SJCRH30 (cell line): Measurements from ENCODE around the gene ATF1. TPM values are rescaled to one million over a fixed set of nuclear protein-coding genes. Genes with fewer than 3 reads are reported as not detected.
"Not testable (repeated sequence)": the region's sequence is repeated elsewhere in the genome, so short reads cannot be mapped to it uniquely, and the experiment has no call there.

Experiments
- DNase-seq, 2 experiments: peaks; one replicate each; pipeline ENCODE4 v3.0.0-alpha.2; 2015 to 2020
- H3K27ac ChIP-seq: fragments of 250-450 bp; sonication (Bioruptor Pico); 2 replicates; pipeline ENCODE4 v1.5.1; 2020; ENCODE audit warnings: mild to moderate bottlenecking, moderate library complexity
- H3K27me3 ChIP-seq: fragments of 250-450 bp; sonication (Bioruptor Pico); 2 replicates; pipeline ENCODE4 v1.5.1; 2020; ENCODE audit warnings: mild to moderate bottlenecking, moderate library complexity
- H3K36me3 ChIP-seq: fragments of 250-450 bp; sonication (Bioruptor Pico); 2 replicates; pipeline ENCODE4 v1.5.1; 2020; ENCODE audit warnings: mild to moderate bottlenecking, moderate library complexity
- H3K4me1 ChIP-seq: fragments of 250-450 bp; sonication (Bioruptor Pico); 2 replicates; pipeline ENCODE4 v1.5.1; 2020; ENCODE audit warnings: mild to moderate bottlenecking, moderate library complexity
- H3K4me3 ChIP-seq: fragments of 250-450 bp; sonication (Bioruptor Pico); 2 replicates; pipeline ENCODE4 v1.5.1; 2020; ENCODE audit warnings: mild to moderate bottlenecking, moderate library complexity
- H3K9me3 ChIP-seq: fragments of 250-450 bp; sonication (Bioruptor Pico); replicated peaks from 2 replicates; pipeline ENCODE4 v1.5.1; 2020; ENCODE audit warnings: mild to moderate bottlenecking, moderate library complexity
- total RNA-seq: library from RNA; depleted of rRNA; stranded (reverse); fragments of >200 nt; shearing (Covaris generic); gene quantifications from 2 replicates; pipeline ENCODE4 v1.2.3, GENCODE V29; 2014

Gene ATF1
- total RNA-seq, 1 experiment from 2014 or later, result 56.4 TPM

DNA sequence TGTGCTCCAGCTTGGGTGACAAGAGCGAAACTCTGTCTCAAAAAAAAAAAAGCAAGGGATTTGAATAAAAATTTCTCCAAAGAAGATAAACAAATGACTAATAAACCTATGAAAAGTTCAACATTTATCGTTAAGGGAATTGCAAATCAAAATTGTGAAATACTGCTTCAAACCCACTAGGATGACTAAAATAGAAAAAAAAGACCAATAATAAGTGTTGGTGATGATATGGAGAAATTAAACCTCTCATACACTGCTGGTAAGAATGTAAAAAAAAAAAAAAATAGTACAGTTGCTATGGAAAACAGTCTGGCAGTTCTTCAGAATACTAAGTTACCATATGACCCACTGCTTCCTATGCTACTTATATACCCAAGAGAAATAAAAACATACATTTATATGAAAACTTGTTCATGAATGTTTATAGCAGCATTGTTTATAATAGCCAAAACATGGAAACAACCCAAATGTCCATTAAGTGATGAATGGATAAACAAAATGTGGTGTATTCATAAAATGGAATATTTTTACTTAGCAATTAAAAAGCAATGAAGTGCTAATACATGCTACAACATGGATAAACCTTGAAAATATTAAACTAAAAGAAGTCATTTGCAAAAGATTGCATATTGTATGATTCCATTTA is 39.5 kb downstream of the ATF1 start:
- Histone ChIP-seq H3K27me3 (no peaks in the 10 kb centered on the region), H3K4me3 (no peak overlapping the region), H3K27ac (no peak overlapping the region), H3K4me1 (no peaks in the 10 kb centered on the region), H3K9me3 (peaks cover 15% of the 10 kb centered on the region; the same call in 1 of the 2 replicates), H3K36me3 (peaks cover 48% of the 10 kb centered on the region)
- DNase-seq, result no peak

DNA sequence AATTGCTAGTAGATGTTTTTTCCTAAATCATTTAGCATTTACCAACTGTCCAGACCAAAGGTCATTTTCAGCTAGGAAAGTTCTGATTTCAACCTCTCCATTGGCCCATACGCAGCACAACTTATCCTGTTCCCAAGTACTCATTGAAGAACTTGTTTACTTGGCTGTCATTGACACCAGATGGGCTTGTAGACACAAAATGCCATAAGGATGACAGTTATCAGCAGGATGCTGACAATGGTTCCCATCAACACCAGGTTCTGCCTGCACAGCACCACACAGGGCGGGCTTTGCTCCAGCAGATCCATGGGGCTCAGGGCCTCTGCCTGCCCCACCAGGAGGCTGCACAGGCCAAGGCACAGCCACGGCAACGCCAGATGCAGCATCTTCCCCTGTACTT is 42.3 kb downstream of the ATF1 start:
- H3K27me3 ChIP-seq, result no peaks in the 10 kb centered on the region
- H3K4me1 ChIP-seq, result no peaks in the 10 kb centered on the region
- DNase-seq, result no peak
- no peak overlapping the region for H3K4me3 ChIP-seq
- H3K9me3 ChIP-seq, result no peaks in the 10 kb centered on the region
- H3K27ac ChIP-seq, result no peak overlapping the region
- H3K36me3 ChIP-seq, result peaks cover 45% of the 10 kb centered on the region

DNA sequence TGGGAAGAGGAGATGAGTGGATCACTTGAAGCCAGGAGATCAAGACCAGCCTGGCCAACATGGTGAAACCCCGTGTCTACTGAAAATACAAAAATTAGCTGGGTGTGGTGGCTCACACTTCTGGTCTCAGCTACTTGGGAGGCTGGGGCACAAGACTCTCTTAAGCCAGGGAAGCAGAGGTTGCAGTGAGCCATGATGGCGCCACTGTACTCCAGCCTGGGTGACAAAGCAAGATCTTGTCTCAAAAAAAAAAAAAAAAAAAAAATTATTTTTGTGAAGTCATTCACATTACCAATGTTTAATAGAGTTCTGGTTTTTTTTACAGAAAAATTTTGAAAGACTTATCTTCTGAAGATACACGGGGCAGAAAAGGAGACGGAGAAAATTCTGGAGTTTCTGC is 45.2 kb downstream of the ATF1 start:
- H3K4me1 ChIP-seq, H3K27me3 ChIP-seq, H3K4me3 ChIP-seq, H3K27ac ChIP-seq, DNase-seq, H3K9me3 ChIP-seq: not testable (repeated sequence)
- peaks cover 41% of the 10 kb centered on the region for H3K36me3 ChIP-seq

DNA sequence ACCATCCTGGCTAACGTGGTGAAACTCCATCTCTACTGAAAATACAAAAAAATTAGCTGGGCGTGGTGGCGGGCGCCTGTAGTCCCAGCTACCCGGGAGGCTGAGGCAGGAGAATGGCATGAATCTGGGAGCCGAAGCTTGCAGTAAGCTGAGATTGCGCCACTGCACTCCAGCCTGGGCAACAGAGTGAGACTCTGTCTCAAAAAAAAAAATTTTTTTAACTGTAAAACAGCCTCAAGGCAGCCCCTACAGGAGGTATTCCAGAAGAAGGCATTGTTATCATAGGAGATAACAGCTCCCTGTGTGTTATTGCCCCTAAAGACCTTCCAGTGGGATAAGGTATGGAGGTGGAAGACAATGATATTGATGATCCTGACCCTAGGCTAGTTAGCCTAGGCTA is 51.0 kb downstream of the ATF1 start:
- not testable (repeated sequence) for H3K27me3 ChIP-seq, H3K9me3 ChIP-seq, H3K27ac ChIP-seq, DNase-seq, H3K4me3 ChIP-seq, H3K4me1 ChIP-seq
- peaks cover 62% of the 10 kb centered on the region for H3K36me3 ChIP-seq

DNA sequence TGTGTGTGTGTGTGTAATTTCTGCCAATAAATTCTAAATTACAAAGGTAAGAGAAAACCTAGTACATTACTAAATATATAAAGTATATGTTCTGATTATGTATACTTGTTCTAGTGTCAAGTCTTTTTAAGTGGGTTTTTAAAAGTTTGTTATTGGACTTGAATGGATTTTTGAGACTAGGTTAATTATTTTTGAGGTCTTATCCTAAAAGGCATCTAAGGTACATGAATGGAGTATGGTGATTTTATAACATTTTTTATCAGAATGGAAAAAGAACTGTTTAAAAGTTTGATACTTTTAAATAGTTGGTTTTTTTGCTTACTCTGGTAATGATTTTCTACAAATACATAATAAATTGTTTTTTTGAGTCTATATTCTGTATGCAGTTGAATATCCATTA is 56.3 kb downstream of the ATF1 start:
- Histone ChIP-seq H3K36me3 (peaks cover 31% of the 10 kb centered on the region), H3K27me3 (no peaks in the 10 kb centered on the region), H3K27ac (no peak overlapping the region), H3K4me3 (no peak overlapping the region), H3K4me1 (peaks cover 3% of the 10 kb centered on the region; the same call in 1 of the 2 replicates), H3K9me3 (no peaks in the 10 kb centered on the region)
- no peak for DNase-seq

DNA sequence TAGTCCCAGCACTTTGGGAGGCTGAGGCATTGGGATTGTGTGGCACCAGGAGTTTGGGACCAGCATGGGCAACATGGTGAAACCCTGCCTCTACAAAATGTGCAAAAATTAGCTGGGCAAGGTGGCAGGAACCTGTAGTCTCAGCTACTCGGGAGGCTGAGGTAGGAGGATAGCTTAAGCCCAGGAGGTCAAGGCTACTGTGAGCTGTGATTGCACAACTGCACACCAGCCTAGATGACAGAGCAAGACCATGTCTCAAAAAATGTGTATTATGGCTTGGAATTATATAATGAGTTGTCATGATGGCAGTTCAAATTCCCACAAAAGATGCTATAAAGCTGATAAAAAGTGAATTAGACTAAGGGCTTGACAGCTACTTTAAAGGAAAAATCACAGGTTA is 58.2 kb downstream of the ATF1 start:
- H3K4me1 ChIP-seq, result peaks cover 4% of the 10 kb centered on the region; the same call in 1 of the 2 replicates
- no peak for DNase-seq
- no peaks in the 10 kb centered on the region for H3K27me3 ChIP-seq
- H3K9me3 ChIP-seq, result no peaks in the 10 kb centered on the region
- no peak overlapping the region for H3K27ac ChIP-seq
- peaks cover 18% of the 10 kb centered on the region for H3K36me3 ChIP-seq
- no peak overlapping the region for H3K4me3 ChIP-seq

DNA sequence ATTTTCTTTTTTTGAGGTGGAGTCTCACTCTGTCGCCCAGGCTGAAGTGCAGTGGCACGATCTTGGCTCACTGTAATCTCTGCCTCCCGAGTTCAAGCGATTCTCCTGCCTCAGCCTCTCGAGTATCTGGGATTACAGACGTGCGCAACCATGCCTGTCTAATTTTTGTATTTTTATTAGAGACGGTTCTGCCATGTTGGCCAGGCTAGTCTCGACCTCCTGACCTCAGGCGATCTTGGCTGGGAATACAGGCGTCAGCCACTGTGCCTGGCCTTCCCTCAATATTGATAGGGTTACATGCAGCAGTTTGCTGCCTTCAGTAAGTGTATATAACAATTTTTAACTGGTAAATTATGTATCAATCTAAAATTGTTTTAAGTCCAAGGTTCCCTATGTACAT is 59.8 kb downstream of the ATF1 start:
- H3K4me3 ChIP-seq, H3K36me3 ChIP-seq, H3K27me3 ChIP-seq, H3K4me1 ChIP-seq, H3K27ac ChIP-seq, H3K9me3 ChIP-seq, DNase-seq: not testable (repeated sequence)

DNA sequence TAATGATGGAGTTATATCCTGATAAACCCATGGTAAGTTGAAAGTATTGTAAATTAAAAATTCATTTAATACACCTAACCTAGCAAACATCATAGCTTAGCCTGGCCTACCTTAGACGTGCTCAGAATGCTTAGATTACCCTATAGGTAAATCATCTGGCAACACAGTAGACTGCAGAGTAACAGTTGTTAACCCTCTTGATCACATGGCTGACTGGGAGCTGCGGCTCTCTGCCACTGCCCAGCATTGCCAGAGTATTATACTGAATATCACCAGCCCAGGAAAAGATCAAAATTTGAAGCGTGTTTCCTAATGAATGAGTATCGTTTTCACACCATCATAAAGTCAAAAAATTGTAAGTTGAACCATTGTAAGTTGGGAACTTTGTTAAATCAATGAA is 61.0 kb downstream of the ATF1 start:
- Histone ChIP-seq H3K27me3 (no peaks in the 10 kb centered on the region), H3K27ac (no peak overlapping the region)
- no peak for DNase-seq

DNA sequence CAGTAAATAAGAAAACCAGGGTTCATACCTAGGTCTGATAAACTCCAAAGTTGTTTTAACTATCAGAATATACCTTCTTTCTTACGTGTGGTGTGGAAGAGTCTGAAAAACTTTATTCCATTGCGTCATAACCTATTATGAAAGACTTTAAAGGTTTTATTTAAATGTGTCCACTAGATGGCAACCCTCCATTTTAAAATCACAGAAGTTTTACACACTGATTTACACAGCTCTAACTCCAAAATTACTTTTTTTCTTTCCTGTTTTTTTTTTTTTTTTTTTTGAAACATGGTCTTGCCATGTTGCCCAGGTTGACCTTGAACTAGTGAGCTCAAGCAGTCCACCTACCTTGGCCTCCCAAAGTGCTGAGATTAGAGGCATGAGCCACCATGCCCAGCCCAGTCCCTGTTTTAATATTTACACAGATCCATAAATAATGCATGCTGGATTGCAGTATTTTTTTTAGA is 61.5 kb downstream of the ATF1 start:
- Histone ChIP-seq H3K36me3 (peaks cover 3% of the 10 kb centered on the region; the same call in 1 of the 2 replicates), H3K27me3 (no peaks in the 10 kb centered on the region), H3K4me1 (peaks cover 4% of the 10 kb centered on the region; the same call in 1 of the 2 replicates), H3K27ac (no peak overlapping the region), H3K9me3 (no peaks in the 10 kb centered on the region), H3K4me3 (no peak overlapping the region)
- peak in 1 of 2 experiments; percentile 73 for DNase-seq

More for the DNA sequence above, 61.0 kb downstream of the ATF1 start:
- Histone ChIP-seq H3K9me3 (no peaks in the 10 kb centered on the region), H3K4me1 (peaks cover 4% of the 10 kb centered on the region; the same call in 1 of the 2 replicates), H3K4me3 (no peak overlapping the region), H3K36me3 (peaks cover 3% of the 10 kb centered on the region; the same call in 1 of the 2 replicates)

DNA sequence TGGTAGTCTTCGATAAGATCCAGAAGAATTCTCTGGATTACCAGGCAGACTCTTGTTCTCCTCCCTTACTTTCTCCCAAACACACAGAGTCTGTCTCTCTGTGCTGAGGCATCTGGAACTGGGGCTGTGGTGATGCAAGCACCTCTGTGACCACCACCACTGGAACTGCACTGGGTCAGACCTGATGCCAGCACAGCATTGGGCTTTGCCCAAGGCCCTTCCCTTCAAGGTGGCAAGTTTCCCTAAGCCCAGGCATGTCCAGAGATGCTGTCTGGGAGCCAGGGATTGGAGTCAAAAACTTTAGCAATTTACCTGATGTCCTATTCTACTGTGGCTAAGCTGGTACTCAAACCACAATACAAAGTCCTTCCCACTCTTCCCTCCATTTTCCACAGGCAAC is 64.2 kb downstream of the ATF1 start:
- Histone ChIP-seq H3K36me3 (no peaks in the 10 kb centered on the region), H3K27ac (no peak overlapping the region), H3K4me3 (no peak overlapping the region), H3K9me3 (no peaks in the 10 kb centered on the region), H3K4me1 (peaks cover 4% of the 10 kb centered on the region; the same call in 1 of the 2 replicates), H3K27me3 (no peaks in the 10 kb centered on the region; the same call in 1 of the 2 replicates)
- DNase-seq, result no peak

DNA sequence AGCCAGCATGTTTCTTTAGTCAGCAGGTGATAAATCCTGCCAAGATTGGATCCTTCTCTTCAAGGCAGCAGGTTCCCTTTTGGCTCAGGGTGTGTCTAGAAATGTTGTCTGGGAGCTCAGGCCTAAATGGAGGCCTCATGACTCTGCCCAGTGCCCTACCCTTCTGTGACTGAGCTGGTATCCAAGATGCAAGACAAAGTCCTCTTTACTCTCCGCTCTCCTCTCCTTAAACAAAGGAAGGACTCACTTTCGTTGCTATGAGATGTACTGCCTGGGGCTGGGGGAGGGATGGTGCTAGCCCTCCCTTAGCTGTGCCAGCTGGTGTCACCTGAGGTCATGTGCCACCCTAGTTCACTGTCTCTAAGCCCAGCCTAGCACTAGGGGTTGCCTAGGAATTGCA is 65.0 kb downstream of the ATF1 start:
- H3K4me3 ChIP-seq, result no peak overlapping the region
- no peak overlapping the region for H3K27ac ChIP-seq
- H3K36me3 ChIP-seq, result no peaks in the 10 kb centered on the region
- H3K27me3 ChIP-seq, result no peaks in the 10 kb centered on the region; the same call in 1 of the 2 replicates
- peaks cover 4% of the 10 kb centered on the region; the same call in 1 of the 2 replicates for H3K4me1 ChIP-seq
- no peaks in the 10 kb centered on the region for H3K9me3 ChIP-seq
- no peak for DNase-seq

DNA sequence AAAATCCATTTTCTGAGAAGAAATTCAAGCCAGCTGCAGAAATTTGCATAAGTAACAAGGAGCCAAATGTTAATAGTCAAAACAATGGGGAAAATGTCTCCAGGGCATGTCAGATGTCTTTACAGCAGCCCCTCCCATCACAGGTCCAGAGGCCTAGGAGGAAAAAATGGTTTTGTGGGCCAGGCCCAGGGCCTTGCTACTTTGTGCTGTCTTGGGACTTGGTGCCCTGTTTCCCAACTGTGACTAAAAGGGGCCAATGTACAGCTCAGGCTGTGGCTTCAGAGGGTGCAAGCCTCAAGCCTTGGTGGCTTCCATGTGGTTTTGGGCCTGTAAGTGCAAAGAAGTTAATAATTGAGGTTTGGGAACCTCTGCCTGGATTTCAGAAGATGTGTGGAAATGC is 69.9 kb downstream of the ATF1 start:
- H3K27me3 ChIP-seq, H3K4me3 ChIP-seq, H3K4me1 ChIP-seq, H3K9me3 ChIP-seq, DNase-seq, H3K36me3 ChIP-seq, H3K27ac ChIP-seq: not testable (repeated sequence)

DNA sequence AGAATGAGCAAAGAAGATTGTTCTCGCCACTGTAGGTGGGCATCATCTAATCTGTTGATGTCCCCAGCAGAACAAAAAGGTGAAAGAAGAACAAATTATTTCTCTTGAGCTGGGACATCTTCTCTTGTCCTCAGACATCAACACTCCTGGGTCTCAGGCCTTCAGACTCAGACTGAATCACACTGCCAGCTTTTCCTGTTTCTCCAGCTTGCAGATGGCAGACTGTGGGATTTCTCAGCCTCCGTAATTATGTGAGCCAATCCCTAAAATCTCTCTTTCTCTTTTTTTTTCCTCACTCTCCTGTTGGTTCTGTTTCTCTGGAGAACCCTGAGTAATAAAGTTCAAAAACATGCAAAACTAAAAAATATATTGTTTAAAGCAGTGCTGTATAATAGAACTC is 75.1 kb downstream of the ATF1 start:
- no peaks in the 10 kb centered on the region for H3K27me3 ChIP-seq
- H3K9me3 ChIP-seq, result no peaks in the 10 kb centered on the region

DNA sequence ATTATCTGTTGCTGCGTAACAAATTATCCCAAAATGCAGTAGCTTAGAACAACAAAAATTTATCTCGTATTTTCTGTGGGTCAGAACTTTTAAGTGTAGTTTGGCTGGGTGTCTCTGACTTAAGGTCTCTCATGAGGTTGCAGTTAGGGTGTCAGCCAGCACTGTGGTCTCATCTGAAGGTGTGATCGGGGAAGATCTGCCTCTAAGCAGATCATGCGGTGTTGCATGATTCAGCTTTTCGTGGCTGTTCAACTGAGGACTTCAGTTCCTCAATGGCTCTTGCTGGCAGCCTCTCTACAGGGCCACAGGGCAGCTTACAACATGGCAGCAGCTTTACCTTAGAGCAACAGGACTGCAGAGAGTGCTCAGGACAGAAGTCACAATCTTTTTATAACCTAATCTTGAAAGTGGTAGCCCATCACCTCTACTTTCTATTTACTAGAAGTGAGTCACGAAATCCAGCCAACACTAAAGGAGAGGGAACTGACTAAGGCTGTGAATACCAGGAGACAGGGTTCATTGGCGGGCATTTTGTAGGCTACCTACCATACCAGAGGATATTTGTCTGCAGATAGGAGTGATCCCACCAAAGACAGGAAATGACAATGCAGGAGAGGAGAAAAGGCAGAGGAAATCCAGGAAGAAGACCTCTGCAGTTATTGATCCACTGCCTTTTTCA is 77.0 kb downstream of the ATF1 start:
- no peaks in the 10 kb centered on the region for H3K27me3 ChIP-seq
- no peaks in the 10 kb centered on the region for H3K9me3 ChIP-seq
- no peak overlapping the region for H3K4me3 ChIP-seq
- H3K27ac ChIP-seq, result no peak overlapping the region
- no peak for DNase-seq
- H3K4me1 ChIP-seq, result no peaks in the 10 kb centered on the region; the same call in 1 of the 2 replicates
- no peaks in the 10 kb centered on the region for H3K36me3 ChIP-seq

More for the DNA sequence above, 75.1 kb downstream of the ATF1 start:
- Histone ChIP-seq H3K36me3 (no peaks in the 10 kb centered on the region), H3K4me1 (no peaks in the 10 kb centered on the region; the same call in 1 of the 2 replicates), H3K27ac (no peak overlapping the region), H3K4me3 (no peak overlapping the region)
- DNase-seq, result no peak

DNA sequence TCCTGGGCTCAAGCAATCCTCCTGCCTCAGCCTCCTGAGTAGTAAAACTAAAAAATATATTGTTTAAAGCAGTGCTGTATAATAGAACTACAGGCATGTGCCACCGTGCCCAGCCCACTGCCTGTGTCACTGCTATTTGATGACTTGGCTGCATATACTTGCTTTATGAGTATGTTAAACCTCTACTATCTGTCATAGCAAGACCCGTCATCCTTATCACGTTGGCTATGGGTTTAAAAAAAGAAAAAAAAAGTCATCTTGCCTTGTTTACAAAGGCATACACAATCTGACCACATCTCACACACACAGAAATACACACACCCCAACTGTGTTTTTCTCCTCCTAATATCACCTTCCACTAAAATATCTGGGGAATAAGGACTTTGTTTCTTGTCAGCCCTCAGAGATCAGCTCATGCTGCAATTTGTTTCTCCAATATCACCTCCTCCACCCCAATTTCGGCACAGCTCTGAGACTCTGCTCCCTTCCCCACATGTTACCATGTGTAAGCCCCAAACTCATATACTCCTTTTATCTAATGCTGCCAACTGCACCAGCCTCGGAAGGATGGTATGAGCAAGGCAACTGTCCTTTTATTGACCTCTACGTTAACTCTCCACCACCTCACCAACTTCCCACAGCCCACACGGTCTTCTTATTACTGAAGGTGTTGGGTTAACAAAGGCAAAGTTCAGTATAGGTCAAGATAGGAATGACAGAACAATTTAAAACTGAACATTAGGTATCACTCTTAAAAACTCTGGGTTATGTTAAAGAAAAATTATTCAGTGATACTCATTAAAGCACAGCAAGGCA is 78.0 kb downstream of the ATF1 start:
- Histone ChIP-seq H3K36me3 (no peaks in the 10 kb centered on the region), H3K27ac (no peak overlapping the region), H3K27me3 (no peaks in the 10 kb centered on the region), H3K9me3 (no peaks in the 10 kb centered on the region), H3K4me3 (no peak overlapping the region), H3K4me1 (no peaks in the 10 kb centered on the region; the same call in 1 of the 2 replicates)
- no peak for DNase-seq
